IPS-18a (cell line): ENCODE results near the gene KRTAP2-4.
"Not testable (repeated sequence)": the region's sequence is repeated elsewhere in the genome, so short reads cannot be mapped to it uniquely, and the experiment has no call there.

Experiments
- H3K27ac ChIP-seq: one replicate; pipeline ENCODE4 v1.5.1; 2013; ENCODE audit warnings: low read length
- H3K27me3 ChIP-seq: one replicate; pipeline ENCODE4 v1.6.1; 2013; ENCODE audit warnings: mild to moderate bottlenecking, low read length; ENCODE audit not compliant: control insufficient read depth, insufficient read depth
- H3K36me3 ChIP-seq: one replicate; pipeline ENCODE4 v1.6.1; 2013; ENCODE audit warnings: low read depth, low read length; ENCODE audit not compliant: control insufficient read depth
- H3K4me1 ChIP-seq: one replicate; pipeline ENCODE4 v1.6.1; 2013; ENCODE audit warnings: low read depth, low read length; ENCODE audit not compliant: control insufficient read depth
- H3K4me3 ChIP-seq: one replicate; pipeline ENCODE4 v1.5.1; 2013; ENCODE audit warnings: low read length
- H3K9ac ChIP-seq: one replicate; pipeline ENCODE4 v1.6.1; 2013; ENCODE audit warnings: mild to moderate bottlenecking, low read length, moderate library complexity
- H3K9me3 ChIP-seq: one replicate; pipeline ENCODE4 v1.6.1; 2013; ENCODE audit warnings: low read depth, low read length; ENCODE audit not compliant: control insufficient read depth

KRTAP2-4 gene

DNA sequence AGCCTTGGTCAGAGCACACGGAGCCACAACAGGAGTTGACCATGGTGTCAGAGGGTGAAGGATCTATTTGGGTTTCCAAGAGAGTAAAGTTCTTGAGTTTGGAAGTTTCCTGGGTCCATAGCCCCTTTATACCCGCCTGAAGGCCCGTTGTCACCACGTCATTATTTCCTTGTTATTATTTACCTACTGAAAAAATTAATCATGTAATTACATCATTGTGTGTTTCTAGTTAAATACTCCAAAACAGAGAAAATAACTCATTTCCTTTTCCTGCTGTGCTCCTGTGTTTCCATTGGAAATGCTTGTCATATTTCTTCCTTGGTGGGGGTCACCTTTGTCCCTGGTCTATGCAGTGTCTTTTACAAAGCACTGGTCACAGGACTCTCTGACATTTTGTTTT lies 32.4 kb upstream of the KRTAP2-4 start, which contains the start of gene KRTAP4-8:
Gene KRTAP4-8 (minus strand): TSS at position 101 of the 400 bp plus-strand sequence. CDS start 58 bp downstream, at position 43.
- H3K9me3 ChIP-seq, result peaks cover 3% of the 10 kb centered on the region
- H3K36me3 ChIP-seq, result no peaks in the 10 kb centered on the region
- no peaks in the 10 kb centered on the region for H3K27me3 ChIP-seq
- no peak within 1 kb of the TSS for H3K9ac ChIP-seq
- H3K27ac ChIP-seq, result no peak within 1 kb of the TSS
- no peak within 1 kb of the TSS for H3K4me3 ChIP-seq
- H3K4me1 ChIP-seq, result no peaks in the 10 kb centered on the region

- Histone ChIP-seq H3K4me3 (no peak overlapping the region), H3K9ac (no peak overlapping the region), H3K4me1 (no peaks in the 10 kb centered on the region), H3K9me3 (peaks cover 3% of the 10 kb centered on the region), H3K36me3 (no peaks in the 10 kb centered on the region), H3K27me3 (no peaks in the 10 kb centered on the region), H3K27ac (no peak overlapping the region)
Measured at GRCh38 chr17:41096055-41096454, 30.4 kb upstream of the KRTAP2-4 start.

DNA sequence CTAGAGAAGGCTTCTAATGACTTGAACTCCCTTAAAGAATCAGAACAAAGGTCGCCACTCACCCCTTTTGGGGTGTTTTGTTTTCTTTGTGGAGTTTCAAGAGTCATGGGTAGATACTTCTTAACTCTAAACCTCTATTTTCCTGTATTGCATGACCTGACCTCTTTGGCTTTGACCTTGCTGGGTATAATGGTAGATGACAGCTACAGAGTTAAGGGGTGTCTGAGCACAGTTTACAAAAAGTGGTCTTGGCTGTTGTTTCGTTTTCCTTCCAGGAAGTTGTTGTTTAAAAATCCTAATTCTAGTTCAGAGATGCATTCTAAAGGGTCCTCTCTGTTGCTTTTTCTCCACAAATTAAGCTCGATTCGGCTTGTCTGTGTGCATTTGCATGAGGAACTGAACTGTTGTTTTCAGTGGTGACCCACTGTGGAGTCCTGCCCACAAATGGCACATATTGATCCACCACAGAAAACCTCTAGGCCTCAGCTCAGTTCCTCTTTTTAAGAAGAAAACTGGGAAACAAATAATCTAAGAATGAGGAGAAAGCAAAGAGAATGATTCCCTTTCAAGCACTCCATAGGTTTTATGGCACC lies 23.2 kb upstream of the KRTAP2-4 start:
- H3K4me3 ChIP-seq, H3K27me3 ChIP-seq, H3K36me3 ChIP-seq, H3K4me1 ChIP-seq, H3K9ac ChIP-seq, H3K27ac ChIP-seq, H3K9me3 ChIP-seq: not testable (repeated sequence)

DNA sequence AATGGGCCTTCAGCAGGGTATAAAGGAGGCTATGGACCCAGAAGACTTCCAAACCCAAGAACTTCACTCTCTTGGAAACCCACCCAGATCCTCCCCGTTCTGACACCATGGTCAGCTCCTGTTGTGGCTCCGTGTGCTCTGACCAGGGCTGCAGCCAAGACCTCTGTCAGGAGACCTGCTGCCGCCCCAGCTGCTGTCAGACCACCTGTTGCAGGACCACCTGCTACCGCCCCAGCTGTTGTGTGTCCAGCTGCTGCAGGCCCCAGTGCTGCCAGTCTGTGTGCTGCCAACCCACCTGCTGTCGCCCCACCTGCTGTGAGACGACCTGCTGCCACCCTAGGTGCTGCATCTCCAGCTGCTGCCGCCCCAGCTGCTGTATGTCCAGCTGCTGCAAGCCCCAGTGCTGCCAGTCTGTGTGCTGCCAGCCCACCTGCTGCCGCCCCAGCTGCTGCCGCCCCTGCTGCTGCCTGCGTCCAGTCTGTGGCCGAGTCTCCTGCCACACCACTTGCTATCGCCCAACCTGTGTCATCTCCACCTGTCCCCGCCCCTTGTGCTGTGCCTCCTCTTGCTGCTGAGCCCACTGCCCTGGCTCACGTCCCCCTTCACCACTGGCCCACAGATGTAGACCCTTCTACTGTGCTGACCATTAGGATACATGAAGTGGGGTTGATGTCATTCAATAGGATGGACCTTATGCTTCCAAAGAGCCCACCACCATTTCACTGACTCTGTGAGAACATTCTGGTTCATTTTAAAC lies 18.6 kb upstream of the KRTAP2-4 start, which contains the start of gene KRTAP4-7:
Gene KRTAP4-7 (plus strand): TSS at position 51 of the 757 bp plus-strand sequence. CDS start 57 bp downstream, at position 108.
- not testable (repeated sequence) for H3K9me3 ChIP-seq, H3K27me3 ChIP-seq, H3K4me3 ChIP-seq, H3K36me3 ChIP-seq, H3K9ac ChIP-seq, H3K27ac ChIP-seq, H3K4me1 ChIP-seq

- H3K27ac ChIP-seq, H3K27me3 ChIP-seq, H3K36me3 ChIP-seq, H3K4me3 ChIP-seq, H3K9ac ChIP-seq, H3K9me3 ChIP-seq, H3K4me1 ChIP-seq: not testable (repeated sequence)
Measured at GRCh38 chr17:41083427-41083826, 17.7 kb upstream of the KRTAP2-4 start.

- Histone ChIP-seq H3K4me3 (no peak overlapping the region), H3K36me3 (no peaks in the 10 kb centered on the region), H3K27me3 (no peaks in the 10 kb centered on the region), H3K9ac (no peak overlapping the region), H3K9me3 (no peaks in the 10 kb centered on the region), H3K27ac (no peak overlapping the region), H3K4me1 (no peaks in the 10 kb centered on the region)
Measured at GRCh38 chr17:41082626-41083025, 16.9 kb upstream of the KRTAP2-4 start.

GRCh38 chr17:41076788-41077187 lies 11.1 kb upstream of the KRTAP2-4 start:
- Histone ChIP-seq H3K4me3 (no peak overlapping the region), H3K27ac (no peak overlapping the region), H3K27me3 (no peaks in the 10 kb centered on the region), H3K4me1 (no peaks in the 10 kb centered on the region), H3K9ac (no peak overlapping the region), H3K9me3 (no peaks in the 10 kb centered on the region), H3K36me3 (no peaks in the 10 kb centered on the region)

DNA sequence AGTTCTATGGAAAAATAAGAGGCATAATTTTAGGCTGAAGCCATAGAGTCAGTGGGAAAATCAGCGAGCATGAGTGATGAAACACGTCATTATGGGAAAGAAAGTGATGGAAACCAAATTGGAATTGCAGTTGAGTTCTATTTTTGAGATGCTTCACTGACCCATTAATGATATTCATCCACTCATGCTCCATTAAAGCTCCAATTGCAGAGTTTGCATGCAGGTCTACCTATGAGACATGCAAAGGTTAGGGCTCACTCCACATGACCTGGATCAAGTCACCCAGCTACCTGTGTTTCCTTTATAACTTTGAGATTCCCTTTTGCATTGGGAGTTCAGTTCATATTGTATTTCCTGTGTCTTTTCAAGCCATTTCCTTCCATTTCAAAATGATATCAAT lies 8.0 kb upstream of the KRTAP2-4 start:
- no peak overlapping the region for H3K4me3 ChIP-seq
- no peaks in the 10 kb centered on the region for H3K4me1 ChIP-seq
- no peaks in the 10 kb centered on the region for H3K9me3 ChIP-seq
- H3K36me3 ChIP-seq, result no peaks in the 10 kb centered on the region
- no peaks in the 10 kb centered on the region for H3K27me3 ChIP-seq
- no peak overlapping the region for H3K27ac ChIP-seq
- no peak overlapping the region for H3K9ac ChIP-seq

DNA sequence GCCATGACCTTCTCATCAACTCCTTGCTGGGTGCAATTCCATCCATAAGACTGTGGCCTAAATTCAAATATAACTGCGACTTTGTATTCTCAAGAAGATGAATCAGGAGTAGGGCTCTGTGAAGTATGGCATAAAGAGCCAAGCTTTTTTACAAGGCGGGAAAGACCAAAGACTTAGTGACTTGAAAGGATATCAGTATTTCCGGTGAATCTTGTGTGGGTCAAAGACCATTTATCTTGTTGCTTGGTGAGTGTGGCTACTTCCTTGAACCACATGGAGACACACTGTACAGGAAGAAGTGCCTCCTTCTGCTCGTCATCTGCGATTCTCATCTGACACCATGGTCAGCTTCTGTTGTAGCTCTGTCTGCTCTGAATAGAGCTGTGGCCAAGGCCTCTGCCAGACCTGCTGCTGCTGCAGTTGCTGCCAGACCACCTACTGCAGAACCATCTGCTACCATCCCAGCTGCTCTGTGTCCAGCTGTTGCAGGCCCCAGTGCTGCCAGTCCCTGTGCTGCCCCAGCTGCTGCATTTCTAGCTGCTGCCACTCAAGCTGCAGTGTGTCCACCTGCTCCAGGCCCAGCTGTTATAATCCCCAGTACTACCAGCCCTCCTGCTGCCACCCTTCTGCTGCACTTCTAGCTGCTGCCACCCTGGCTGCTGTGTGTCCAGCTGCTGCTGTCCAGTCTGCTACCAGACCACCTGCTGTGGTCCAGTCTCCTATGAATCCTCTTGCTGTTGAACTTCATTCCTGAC lies 6.1 kb upstream of the KRTAP2-4 start:
- Histone ChIP-seq H3K4me1 (no peaks in the 10 kb centered on the region), H3K9ac (no peak overlapping the region), H3K4me3 (no peak overlapping the region), H3K9me3 (no peaks in the 10 kb centered on the region), H3K36me3 (no peaks in the 10 kb centered on the region), H3K27ac (no peak overlapping the region), H3K27me3 (no peaks in the 10 kb centered on the region)

- Histone ChIP-seq H3K9ac (no peak overlapping the region), H3K27ac (no peak overlapping the region), H3K4me3 (no peak overlapping the region), H3K9me3 (no peaks in the 10 kb centered on the region), H3K27me3 (no peaks in the 10 kb centered on the region), H3K4me1 (no peaks in the 10 kb centered on the region), H3K36me3 (no peaks in the 10 kb centered on the region)
Measured at GRCh38 chr17:41069031-41069430, 3.4 kb upstream of the KRTAP2-4 start.

DNA sequence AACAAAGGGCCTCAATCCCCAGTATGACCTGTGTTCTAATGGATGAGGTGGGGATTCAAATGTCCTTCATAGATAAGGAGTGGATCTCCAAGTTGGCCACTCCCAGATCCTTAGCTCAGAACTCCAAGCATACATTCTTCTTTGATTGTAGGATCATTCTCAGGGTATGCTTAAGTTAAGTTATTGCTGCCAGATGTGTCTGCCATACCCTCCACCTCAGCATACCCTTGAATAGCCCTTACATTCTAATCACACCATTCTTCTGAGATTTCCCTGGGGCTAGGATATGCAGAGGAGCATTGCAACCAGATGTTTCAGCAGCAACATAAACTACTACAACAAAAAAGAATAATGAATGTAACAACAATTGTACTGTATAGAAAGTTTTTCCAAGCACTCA lies 1.6 kb upstream of the KRTAP2-4 start:
- Histone ChIP-seq H3K36me3 (no peaks in the 10 kb centered on the region), H3K9me3 (no peaks in the 10 kb centered on the region), H3K27me3 (no peaks in the 10 kb centered on the region), H3K4me1 (no peaks in the 10 kb centered on the region), H3K9ac (no peak overlapping the region), H3K4me3 (no peak overlapping the region), H3K27ac (no peak overlapping the region)
